GM23248 (cell line): ENCODE data around the gene XRRA1. TPM values are rescaled to one million over a fixed set of nuclear protein-coding genes. Genes with fewer than 3 reads are reported as not detected.

Experiments
- DNase-seq: peaks from one replicate; pipeline ENCODE4 v3.0.0-alpha.2; 2015
- H2AFZ ChIP-seq: fragments of 200-600 bp; sonication (generic); 2 replicates; pipeline ENCODE4 v1.6.1; 2016; ENCODE audit warnings: antibody characterized with exemption
- H3F3A ChIP-seq: fragments of 200-600 bp; sonication (generic); 2 replicates; pipeline ENCODE4 v1.6.1; 2016; ENCODE audit warnings: mild to moderate bottlenecking, antibody characterized with exemption, mixed run types; ENCODE audit not compliant: insufficient read depth
- H3K27ac ChIP-seq: fragments of 200-600 bp; sonication (generic); 2 replicates; pipeline ENCODE4 v1.5.1; 2016; ENCODE audit warnings: mild to moderate bottlenecking
- H3K27me3 ChIP-seq: fragments of 200-600 bp; sonication (generic); replicated peaks from 2 replicates; pipeline ENCODE4 v1.6.1; 2016; ENCODE audit warnings: mild to moderate bottlenecking; ENCODE audit not compliant: insufficient read depth
- H3K36me3 ChIP-seq: fragments of 200-600 bp; sonication (generic); 2 replicates; pipeline ENCODE4 v1.6.1; 2016; ENCODE audit warnings: low read depth, mild to moderate bottlenecking
- H3K4me1 ChIP-seq: fragments of 200-600 bp; sonication (generic); 2 replicates; pipeline ENCODE4 v1.6.1; 2016; ENCODE audit warnings: mild to moderate bottlenecking; ENCODE audit not compliant: insufficient read depth
- H3K4me2 ChIP-seq: fragments of 200-600 bp; sonication (generic); one replicate; pipeline ENCODE4 v1.6.1; 2016; ENCODE audit warnings: mild to moderate bottlenecking; ENCODE audit not compliant: unreplicated experiment
- H3K4me3 ChIP-seq: fragments of 200-600 bp; sonication (generic); 2 replicates; pipeline ENCODE4 v1.5.1; 2016; ENCODE audit warnings: mild to moderate bottlenecking
- H3K79me2 ChIP-seq: fragments of 200-600 bp; sonication (generic); 2 replicates; pipeline ENCODE4 v1.6.1; 2016; ENCODE audit warnings: mild to moderate bottlenecking; ENCODE audit not compliant: insufficient read depth
- H3K9ac ChIP-seq: fragments of 200-600 bp; sonication (generic); 2 replicates; pipeline ENCODE4 v1.6.1; 2016; ENCODE audit warnings: mild to moderate bottlenecking
- H3K9me2 ChIP-seq: fragments of 200-600 bp; sonication (generic); 2 replicates; pipeline ENCODE4 v1.6.1; 2016; ENCODE audit warnings: mixed run types, mild to moderate bottlenecking, moderate library complexity; ENCODE audit not compliant: insufficient read depth
- H3K9me3 ChIP-seq: fragments of 200-600 bp; sonication (generic); one replicate; pipeline ENCODE4 v1.6.1; 2017; ENCODE audit warnings: low read depth
- H4K20me1 ChIP-seq: fragments of 200-600 bp; sonication (generic); 2 replicates; pipeline ENCODE4 v1.6.0; 2016; ENCODE audit not compliant: insufficient read depth
- EZH2 ChIP-seq: fragments of 200-600 bp; sonication (generic); IDR thresholded peaks from 2 replicates; pipeline ENCODE4 v1.6.1; 2018; ENCODE audit warnings: antibody characterized with exemption, mild to moderate bottlenecking; ENCODE audit not compliant: insufficient read depth, poor library complexity, severe bottlenecking
- EZH2phosphoT487 ChIP-seq: fragments of 200-600 bp; sonication (generic); IDR thresholded peaks from 2 replicates; pipeline ENCODE4 v1.6.1; 2018; ENCODE audit warnings: antibody characterized with exemption, moderate library complexity, mild to moderate bottlenecking, low read depth; ENCODE audit not compliant: insufficient read depth
- WGBS, 2 experiments: methylation state at CpG; one replicate each; pipeline ENCODE4 v1.1.6; 2015 to 2017; ENCODE audit warnings: low lambda C conversion rate in 2 of 2, low coverage in 1 of 2; ENCODE audit errors: missing lambda C conversion rate in 2 of 2; 5-methylcytosine and 5-hydroxymethylcytosine counted together
- in situ Hi-C: fragments of 300-500 bp; cut with MboI; formaldehyde crosslinking; loops from 2 replicates; pipeline ENCODE4 v1.15.0; 2020
- polyA plus RNA-seq: library from polyadenylated mRNA; unstranded; fragments of >200 nt; fragmentation: Nextera tagmentation; extraction: Ambion mirVana; gene quantifications from 2 replicates; pipeline ENCODE4 v1.2.1, GENCODE V29; 2016
- total RNA-seq: library from RNA; depleted of rRNA; stranded (reverse); fragments of >200 nt; shearing (Covaris generic); gene quantifications from 2 replicates; pipeline ENCODE4 v1.2.3, GENCODE V29; 2014

The XRRA1 gene
- total and polyA plus RNA-seq, 2 experiments from 2014 or later: 3.2 to 7.0 TPM

DNA sequence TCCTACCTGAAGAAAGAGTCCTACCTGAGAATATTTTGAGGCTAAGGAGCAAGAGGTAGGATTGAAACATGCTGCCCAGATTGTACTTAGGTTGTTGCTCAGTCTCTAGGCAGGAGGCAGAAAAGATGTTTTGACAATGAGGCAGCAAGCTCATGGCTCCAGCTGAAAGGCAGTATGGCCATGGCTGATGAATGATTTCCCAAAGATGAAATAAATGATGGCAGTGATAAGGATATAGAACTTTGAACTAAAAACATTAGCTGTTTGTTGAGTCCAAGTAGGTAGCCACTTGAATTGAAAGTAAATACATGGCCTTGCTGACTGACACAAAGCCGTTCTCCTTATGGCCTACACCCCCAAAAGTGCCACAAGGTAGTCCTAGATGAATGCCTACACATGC is 33.0 kb upstream of the XRRA1 start:
- Histone ChIP-seq H3K4me2 (no peak overlapping the region), H4K20me1 (no peaks in the 10 kb centered on the region), H3F3A (peaks cover 23% of the 10 kb centered on the region), H2AFZ (no peak overlapping the region), H3K36me3 (peaks cover 13% of the 10 kb centered on the region), H3K27me3 (no peaks in the 10 kb centered on the region), H3K9me2 (no peaks in the 10 kb centered on the region), H3K9me3 (no peaks in the 10 kb centered on the region), H3K27ac (no peak overlapping the region), H3K79me2 (no peaks in the 10 kb centered on the region), H3K4me1 (no peaks in the 10 kb centered on the region), H3K9ac (no peak overlapping the region), H3K4me3 (no peak overlapping the region)
- DNase-seq: no peak
- TF ChIP-seq EZH2 (no peak), EZH2phosphoT487 (no peak)
- WGBS, 2 experiments: 96 to 100% methylated on average over 1 of the region's 1 CpG
- in situ Hi-C loops: no loop called here

DNA sequence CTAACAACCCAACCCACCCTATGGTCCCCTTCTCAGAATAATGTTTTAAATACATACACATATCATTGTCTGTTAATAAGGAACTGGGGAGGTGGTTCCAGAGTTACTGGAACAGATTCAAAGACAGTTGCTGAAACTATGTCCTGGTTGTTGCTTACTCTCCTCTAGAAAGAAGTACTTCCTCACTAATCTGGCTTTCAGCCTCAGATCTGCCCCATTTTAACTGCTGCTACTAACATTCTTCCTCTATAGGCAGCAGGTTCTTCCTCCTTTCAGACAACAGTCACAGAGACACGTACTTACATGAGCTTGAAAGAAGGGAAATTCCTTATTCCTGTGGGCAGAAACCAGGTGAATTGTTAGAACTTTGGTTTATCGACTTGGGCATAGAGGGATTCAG is 31.7 kb upstream of the XRRA1 start:
- DNase-seq: no peak
- Histone ChIP-seq H4K20me1 (no peaks in the 10 kb centered on the region), H2AFZ (no peak overlapping the region), H3F3A (0 out of 2 replicates have a peak, but pooled peaks cover 13% of the 10 kb centered on the region), H3K27me3 (no peaks in the 10 kb centered on the region), H3K9me2 (no peaks in the 10 kb centered on the region), H3K79me2 (0 out of 2 replicates have a peak, but pooled peaks cover 4% of the 10 kb centered on the region), H3K4me3 (no peak overlapping the region), H3K4me2 (no peak overlapping the region), H3K4me1 (no peaks in the 10 kb centered on the region), H3K9me3 (no peaks in the 10 kb centered on the region), H3K9ac (no peak overlapping the region), H3K27ac (no peak overlapping the region), H3K36me3 (peaks cover 20% of the 10 kb centered on the region)
- TF ChIP-seq EZH2 (no peak), EZH2phosphoT487 (no peak)
- in situ Hi-C loops: no loop called here
- 78 to 79% methylated on average over 2 of the region's 2 CpGs for WGBS, 2 experiments

DNA sequence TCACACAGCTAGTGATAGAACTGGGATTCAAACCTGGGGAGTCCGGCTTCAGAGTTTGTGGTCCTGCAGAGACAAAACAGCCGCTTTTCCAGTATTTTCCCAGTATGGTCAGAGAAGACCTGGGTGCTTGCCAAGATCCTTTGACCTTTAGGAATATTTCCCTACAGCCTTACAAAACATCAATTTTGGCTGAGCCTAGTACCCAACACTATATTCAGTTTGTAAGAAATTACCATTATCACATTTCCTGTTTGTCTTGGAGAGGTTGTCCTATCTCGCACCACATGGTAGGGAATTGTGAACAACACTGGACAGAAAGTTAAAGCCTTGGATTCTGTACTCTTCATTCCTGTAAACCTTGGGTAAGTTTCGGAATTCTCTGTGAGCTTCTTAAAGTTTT is 29.1 kb upstream of the XRRA1 start:
- Histone ChIP-seq H4K20me1 (no peaks in the 10 kb centered on the region), H3K4me2 (no peak overlapping the region), H3K79me2 (peaks cover 19% of the 10 kb centered on the region; the same call in 1 of the 2 replicates), H3K4me3 (no peak overlapping the region), H2AFZ (no peak overlapping the region), H3K9me2 (no peaks in the 10 kb centered on the region), H3K36me3 (peaks cover 24% of the 10 kb centered on the region), H3K9ac (no peak overlapping the region), H3K27ac (no peak overlapping the region), H3K27me3 (no peaks in the 10 kb centered on the region), H3K9me3 (no peaks in the 10 kb centered on the region), H3K4me1 (no peaks in the 10 kb centered on the region), H3F3A (no peaks in the 10 kb centered on the region)
- in situ Hi-C loops: no loop called here
- TF ChIP-seq EZH2 (no peak), EZH2phosphoT487 (no peak)
- no peak for DNase-seq
- 94 to 100% methylated on average over 4 of the region's 4 CpGs for WGBS, 2 experiments

DNA sequence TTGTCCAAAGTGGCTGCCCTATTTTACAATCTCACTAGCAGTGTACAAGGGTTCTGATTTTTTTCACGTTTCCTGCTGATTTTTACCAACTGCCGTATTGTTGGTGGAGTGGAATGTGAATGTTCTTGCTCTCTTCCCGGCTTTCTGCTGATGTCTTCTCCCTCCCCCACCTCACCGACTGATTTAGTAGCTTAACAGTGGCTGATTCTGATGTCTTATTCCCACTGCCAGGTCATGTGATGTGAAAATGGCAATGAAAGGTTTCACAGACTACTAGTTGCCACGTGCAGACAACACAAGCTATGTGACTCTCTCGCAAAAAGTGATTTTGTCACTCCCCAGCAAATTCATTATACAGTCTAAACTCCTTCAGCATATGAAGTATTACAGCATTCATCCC is 22.5 kb upstream of the XRRA1 start:
- Histone ChIP-seq H3K4me2 (no peak overlapping the region), H3F3A (no peaks in the 10 kb centered on the region), H2AFZ (no peak overlapping the region), H3K27me3 (no peaks in the 10 kb centered on the region), H4K20me1 (no peaks in the 10 kb centered on the region), H3K9ac (no peak overlapping the region), H3K9me2 (no peaks in the 10 kb centered on the region), H3K9me3 (no peaks in the 10 kb centered on the region), H3K4me3 (no peak overlapping the region), H3K36me3 (peaks cover 27% of the 10 kb centered on the region), H3K27ac (no peak overlapping the region), H3K79me2 (peaks cover 77% of the 10 kb centered on the region), H3K4me1 (no peaks in the 10 kb centered on the region)
- 65 to 66% methylated on average over 6 of the region's 6 CpGs for WGBS, 2 experiments
- in situ Hi-C loops: no loop called here
- DNase-seq: no peak
- no peak for TF ChIP-seq EZH2

DNA sequence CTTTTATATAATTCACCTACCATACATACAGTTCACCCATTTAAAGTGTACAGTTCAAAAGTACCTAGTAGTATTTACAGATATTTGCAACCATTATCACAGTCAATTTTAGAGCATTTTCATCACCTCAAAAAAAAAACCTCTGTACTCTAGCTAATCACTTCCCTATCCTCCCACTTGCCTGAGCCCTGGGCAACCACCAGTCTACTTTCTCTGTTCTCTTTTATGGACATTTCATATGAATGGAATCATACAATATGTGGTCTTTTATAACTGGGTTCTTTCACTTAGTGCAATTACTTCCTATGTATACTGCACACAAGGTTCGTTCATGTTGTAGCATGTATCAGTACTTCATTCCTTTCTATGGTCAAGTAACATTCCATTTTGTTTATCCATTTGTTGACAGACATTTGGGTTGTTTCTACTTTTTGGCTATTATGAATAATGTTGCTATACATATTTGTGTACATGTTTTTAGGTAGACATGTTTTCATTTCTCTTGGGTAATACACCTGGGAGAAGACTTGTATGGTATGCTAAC is 22.0 kb upstream of the XRRA1 start:
- 100% methylated on average over 1 of the region's 1 CpG for WGBS, 2 experiments
- Histone ChIP-seq H3K9ac (no peak overlapping the region), H3K79me2 (peaks cover 81% of the 10 kb centered on the region), H2AFZ (no peak overlapping the region), H3K4me3 (no peak overlapping the region), H3K27me3 (no peaks in the 10 kb centered on the region), H3K36me3 (peaks cover 27% of the 10 kb centered on the region), H3K27ac (no peak overlapping the region), H3K4me1 (no peaks in the 10 kb centered on the region), H3K9me2 (no peaks in the 10 kb centered on the region), H4K20me1 (no peaks in the 10 kb centered on the region), H3K9me3 (no peaks in the 10 kb centered on the region), H3K4me2 (no peak overlapping the region), H3F3A (no peaks in the 10 kb centered on the region)
- in situ Hi-C loops: no loop called here
- TF ChIP-seq EZH2 (no peak), EZH2phosphoT487 (no peak)
- DNase-seq: no peak
